Astrocyte (in vitro differentiated cells and primary cell): Measurements from ENCODE around the gene SMARCA5. TPM values are rescaled to one million over a fixed set of nuclear protein-coding genes. Genes with fewer than 3 reads are reported as not detected.
A peak's percentile ranks its signal among the peaks of the same experiment; 100 is the strongest.

ENCODE experiments used
- DNase-seq: peaks from one replicate; pipeline ENCODE4 v3.0.0-alpha.2; 2010; ENCODE audit warnings: low read depth
- FAIRE-seq: peaks from 2 replicates; lab custom pipeline; 2011; peaks lifted over from hg19 to GRCh38; lab: Jason Lieb, UNC
- H2AFZ ChIP-seq: 2 replicates; pipeline ENCODE4 v1.6.0; 2012; ENCODE audit warnings: low read depth, low read length, inconsistent platforms
- H3K27ac ChIP-seq: 2 replicates; pipeline ENCODE4 v1.5.1; 2011; ENCODE audit warnings: low read depth, low read length, inconsistent platforms
- H3K27me3 ChIP-seq: 2 replicates; pipeline ENCODE4 v1.6.0; 2011; ENCODE audit warnings: low read length, inconsistent platforms; ENCODE audit not compliant: insufficient read depth
- H3K36me3 ChIP-seq: 2 replicates; pipeline ENCODE4 v1.5.1; 2011; ENCODE audit warnings: low read length, inconsistent platforms; ENCODE audit not compliant: insufficient read depth
- H3K4me1 ChIP-seq: 2 replicates; pipeline ENCODE4 v1.5.1; 2011; ENCODE audit warnings: low read length, inconsistent platforms; ENCODE audit not compliant: insufficient read depth
- H3K4me2 ChIP-seq: 2 replicates; pipeline ENCODE4 v1.6.0; 2012; ENCODE audit warnings: low read length, inconsistent platforms
- H3K4me3 ChIP-seq: 2 replicates; pipeline ENCODE4 v1.5.1; 2011; ENCODE audit warnings: low read depth, mild to moderate bottlenecking, low read length, inconsistent platforms; ENCODE audit not compliant: insufficient read depth
- H3K79me2 ChIP-seq: 2 replicates; pipeline ENCODE4 v1.6.0; 2012; ENCODE audit warnings: mild to moderate bottlenecking, low read length, inconsistent platforms; ENCODE audit not compliant: insufficient read depth
- H3K9ac ChIP-seq: 2 replicates; pipeline ENCODE4 v1.6.0; 2012; ENCODE audit warnings: mild to moderate bottlenecking, low read length, inconsistent platforms
- H3K9me3 ChIP-seq: 2 replicates; pipeline ENCODE4 v1.5.1; 2012; ENCODE audit warnings: low read depth, mild to moderate bottlenecking, low read length, inconsistent platforms; ENCODE audit not compliant: insufficient read depth
- H4K20me1 ChIP-seq: 2 replicates; pipeline ENCODE4 v1.6.0; 2012; ENCODE audit warnings: low read length, inconsistent platforms; ENCODE audit not compliant: insufficient read depth
- H3K27ac Mint-ChIP-seq: one replicate; pipeline ENCODE4 v1.8.0; 2021; ENCODE audit warnings: mild to moderate bottlenecking, mixed read lengths; ENCODE audit not compliant: unreplicated experiment
- H3K27me3 Mint-ChIP-seq: one replicate; pipeline ENCODE4 v1.8.0; 2021; ENCODE audit warnings: low read depth, mixed read lengths; ENCODE audit not compliant: unreplicated experiment
- H3K36me3 Mint-ChIP-seq: one replicate; pipeline ENCODE4 v1.8.0; 2021; ENCODE audit warnings: low read depth, mixed read lengths; ENCODE audit not compliant: unreplicated experiment
- H3K4me1 Mint-ChIP-seq: one replicate; pipeline ENCODE4 v1.8.0; 2021; ENCODE audit warnings: low read depth, mixed read lengths; ENCODE audit not compliant: unreplicated experiment
- H3K4me3 Mint-ChIP-seq: one replicate; pipeline ENCODE4 v1.8.0; 2021; ENCODE audit warnings: mild to moderate bottlenecking, moderate library complexity, mixed read lengths; ENCODE audit not compliant: unreplicated experiment
- H3K9me3 Mint-ChIP-seq: one replicate; pipeline ENCODE4 v1.8.0; 2021; ENCODE audit warnings: mild to moderate bottlenecking, mixed read lengths; ENCODE audit not compliant: unreplicated experiment
- EZH2 ChIP-seq: IDR thresholded peaks from 2 replicates; pipeline ENCODE4 v1.6.1; 2012; ENCODE audit warnings: mild to moderate bottlenecking, low read length, inconsistent platforms; ENCODE audit not compliant: insufficient read depth
- total RNA-seq: library from RNA; stranded (reverse); gene quantifications from 2 replicates; pipeline ENCODE4 v1.2.1, GENCODE V29; 2021
- TF ChIP-seq, protein P1 (sequence below): IDR thresholded peaks from 2 replicates; pipeline ENCODE4 v1.5.1; 2011; ENCODE audit warnings: low read depth, mild to moderate bottlenecking, inconsistent platforms, low read length, moderate library complexity; ENCODE audit not compliant: insufficient read depth

SMARCA5 gene
- total RNA-seq, 1 donor from 2014 or later: 69.0 TPM

DNA sequence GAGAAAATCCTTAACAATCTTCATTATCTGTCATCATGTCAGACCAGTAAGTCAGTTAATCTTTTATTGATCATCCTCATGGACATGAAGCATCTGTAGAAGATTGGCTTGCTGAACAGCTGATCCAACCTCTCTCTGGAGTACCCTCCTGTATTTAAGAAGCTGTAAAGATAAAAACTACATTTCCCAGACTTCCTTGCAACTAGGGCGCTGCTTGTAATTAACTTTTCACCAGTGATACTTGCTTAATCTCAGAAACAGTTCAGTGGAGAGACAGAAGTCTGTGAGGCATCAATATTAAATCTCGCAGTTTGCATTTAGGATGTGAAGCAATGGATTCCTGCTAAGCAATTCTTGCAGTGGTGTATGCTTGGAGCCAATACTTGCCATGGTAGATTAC lies 36.0 kb upstream of the SMARCA5 start:
- Histone ChIP-seq H3K79me2 (no peaks in the 10 kb centered on the region), H3K9me3 (no peaks in the 10 kb centered on the region), H3K9ac (no peak overlapping the region), H3K4me3 (no peak overlapping the region), H3K27ac (no peak overlapping the region), H3K36me3 (no peaks in the 10 kb centered on the region), H3K4me2 (no peak overlapping the region), H3K27me3 (no peaks in the 10 kb centered on the region), H3K4me1 (no peaks in the 10 kb centered on the region), H2AFZ (no peak overlapping the region), H4K20me1 (no peaks in the 10 kb centered on the region)
- TF ChIP-seq, protein P1, sequence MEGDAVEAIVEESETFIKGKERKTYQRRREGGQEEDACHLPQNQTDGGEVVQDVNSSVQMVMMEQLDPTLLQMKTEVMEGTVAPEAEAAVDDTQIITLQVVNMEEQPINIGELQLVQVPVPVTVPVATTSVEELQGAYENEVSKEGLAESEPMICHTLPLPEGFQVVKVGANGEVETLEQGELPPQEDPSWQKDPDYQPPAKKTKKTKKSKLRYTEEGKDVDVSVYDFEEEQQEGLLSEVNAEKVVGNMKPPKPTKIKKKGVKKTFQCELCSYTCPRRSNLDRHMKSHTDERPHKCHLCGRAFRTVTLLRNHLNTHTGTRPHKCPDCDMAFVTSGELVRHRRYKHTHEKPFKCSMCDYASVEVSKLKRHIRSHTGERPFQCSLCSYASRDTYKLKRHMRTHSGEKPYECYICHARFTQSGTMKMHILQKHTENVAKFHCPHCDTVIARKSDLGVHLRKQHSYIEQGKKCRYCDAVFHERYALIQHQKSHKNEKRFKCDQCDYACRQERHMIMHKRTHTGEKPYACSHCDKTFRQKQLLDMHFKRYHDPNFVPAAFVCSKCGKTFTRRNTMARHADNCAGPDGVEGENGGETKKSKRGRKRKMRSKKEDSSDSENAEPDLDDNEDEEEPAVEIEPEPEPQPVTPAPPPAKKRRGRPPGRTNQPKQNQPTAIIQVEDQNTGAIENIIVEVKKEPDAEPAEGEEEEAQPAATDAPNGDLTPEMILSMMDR: no peak
- no peak for TF ChIP-seq EZH2
- H3K9me3 Mint-ChIP-seq: no peaks in the 10 kb centered on the region
- no peak for FAIRE-seq
- peaks cover 2% of the 10 kb centered on the region for H3K36me3 Mint-ChIP-seq
- H3K4me3 Mint-ChIP-seq: no peak overlapping the region
- DNase-seq: no peak
- no peaks in the 10 kb centered on the region for H3K27me3 Mint-ChIP-seq
- H3K4me1 Mint-ChIP-seq: no peaks in the 10 kb centered on the region
- H3K27ac Mint-ChIP-seq: no peak overlapping the region

DNA sequence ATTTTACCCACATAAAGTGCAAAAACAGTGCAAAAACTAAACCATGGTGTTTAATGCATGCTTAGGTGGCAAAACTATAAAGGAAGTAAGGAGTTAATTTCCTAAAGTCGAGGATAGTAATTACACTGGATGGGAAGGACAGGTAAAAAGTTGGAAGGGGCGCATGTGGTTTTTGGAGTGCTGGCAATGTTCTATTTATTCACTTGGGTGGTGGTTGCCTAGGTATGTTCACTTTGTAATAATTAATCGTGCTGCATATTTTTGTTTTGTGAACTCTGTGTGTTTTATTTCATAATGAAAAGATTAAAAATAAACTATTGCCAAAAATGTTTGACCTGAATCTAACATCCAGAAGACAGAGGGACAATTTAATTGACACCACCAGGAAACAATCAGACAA lies 32.1 kb upstream of the SMARCA5 start:
- no peak overlapping the region for H3K4me2 ChIP-seq
- no peaks in the 10 kb centered on the region for H3K27me3 ChIP-seq
- H3K4me1 Mint-ChIP-seq: no peaks in the 10 kb centered on the region
- no peaks in the 10 kb centered on the region for H3K9me3 Mint-ChIP-seq
- no peaks in the 10 kb centered on the region for H3K79me2 ChIP-seq
- H3K27ac ChIP-seq: no peak overlapping the region
- TF ChIP-seq EZH2: no peak
- TF ChIP-seq, protein P1: no peak
- no peak overlapping the region for H3K4me3 Mint-ChIP-seq
- FAIRE-seq (no peak), DNase-seq (no peak)
- no peaks in the 10 kb centered on the region for H4K20me1 ChIP-seq
- peaks cover 5% of the 10 kb centered on the region for H3K27me3 Mint-ChIP-seq
- H3K4me1 ChIP-seq: no peaks in the 10 kb centered on the region
- no peak overlapping the region for H3K27ac Mint-ChIP-seq
- no peak overlapping the region for H3K9ac ChIP-seq
- no peak overlapping the region for H2AFZ ChIP-seq
- no peak overlapping the region for H3K4me3 ChIP-seq
- no peaks in the 10 kb centered on the region for H3K36me3 Mint-ChIP-seq
- H3K9me3 ChIP-seq: no peaks in the 10 kb centered on the region
- no peaks in the 10 kb centered on the region for H3K36me3 ChIP-seq

DNA sequence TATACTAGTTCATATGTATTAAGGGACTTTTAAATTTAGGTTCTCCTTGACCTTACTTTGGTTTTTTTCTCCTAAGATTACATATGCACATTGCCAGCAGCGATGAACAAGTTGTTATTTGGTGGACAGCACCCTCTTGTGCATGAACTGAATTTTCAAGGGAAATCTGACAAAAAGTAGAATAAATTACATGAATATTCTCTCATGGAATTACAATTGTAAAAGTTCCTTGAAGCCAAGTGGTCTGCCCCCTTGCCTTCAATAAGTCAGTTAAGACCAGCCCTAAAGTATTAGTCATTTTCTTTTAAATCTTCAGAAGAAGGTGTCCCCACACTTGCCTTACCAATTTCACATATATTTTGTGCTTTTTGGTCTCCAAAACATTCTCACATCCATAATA lies 30.7 kb upstream of the SMARCA5 start:
- H4K20me1 ChIP-seq: no peaks in the 10 kb centered on the region
- Mint-ChIP-seq H3K4me3 (no peak overlapping the region), H3K4me1 (no peaks in the 10 kb centered on the region), H3K9me3 (no peaks in the 10 kb centered on the region), H3K27me3 (peaks cover 5% of the 10 kb centered on the region), H3K27ac (no peak overlapping the region), H3K36me3 (no peaks in the 10 kb centered on the region)
- no peak for TF ChIP-seq EZH2
- TF ChIP-seq, protein P1: peak; percentile 54
- H3K79me2 ChIP-seq: no peaks in the 10 kb centered on the region
- DNase-seq (peak; percentile 27), FAIRE-seq (no peak)
- no peaks in the 10 kb centered on the region for H3K9me3 ChIP-seq
- no peak overlapping the region for H2AFZ ChIP-seq
- no peaks in the 10 kb centered on the region for H3K4me1 ChIP-seq
- H3K4me2 ChIP-seq: no peak overlapping the region
- no peak overlapping the region for H3K9ac ChIP-seq
- no peak overlapping the region for H3K27ac ChIP-seq
- H3K27me3 ChIP-seq: no peaks in the 10 kb centered on the region
- no peaks in the 10 kb centered on the region for H3K36me3 ChIP-seq
- H3K4me3 ChIP-seq: no peak overlapping the region
